Activated gamma-delta T cell treated with anti-CD3 and anti-CD28 coated beads, Interleukin-2, amount 50 U/mL, for 16 hours (primary cell): ENCODE data around the gene DLGAP3.

Experiments used
- DNase-seq: peaks from one replicate; pipeline ENCODE4 v3.0.0-alpha.2; 2020; ENCODE audit warnings: low read depth

DLGAP3 gene

DNA sequence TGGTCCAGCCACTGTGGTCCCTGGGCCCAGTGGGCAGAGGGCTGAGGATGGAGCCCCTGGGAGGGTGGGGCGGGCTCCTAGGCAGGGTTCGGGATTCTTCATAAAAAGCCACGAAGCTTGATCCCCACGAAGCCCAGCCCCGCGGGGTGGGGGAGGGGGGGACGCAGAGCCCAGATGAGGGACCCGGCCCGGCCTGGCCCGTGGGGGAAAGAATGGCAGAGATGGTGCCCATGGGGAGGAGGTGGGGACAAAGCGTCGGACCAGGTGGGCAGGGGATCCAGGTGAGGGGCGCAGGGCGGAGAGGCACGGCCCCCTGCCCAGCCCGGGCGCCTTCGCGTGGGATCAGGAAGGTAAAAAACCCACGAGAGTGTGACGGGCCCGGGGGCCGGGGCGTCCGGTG, 63.9 kb downstream of the DLGAP3 start:
- no peak for DNase-seq

DNA sequence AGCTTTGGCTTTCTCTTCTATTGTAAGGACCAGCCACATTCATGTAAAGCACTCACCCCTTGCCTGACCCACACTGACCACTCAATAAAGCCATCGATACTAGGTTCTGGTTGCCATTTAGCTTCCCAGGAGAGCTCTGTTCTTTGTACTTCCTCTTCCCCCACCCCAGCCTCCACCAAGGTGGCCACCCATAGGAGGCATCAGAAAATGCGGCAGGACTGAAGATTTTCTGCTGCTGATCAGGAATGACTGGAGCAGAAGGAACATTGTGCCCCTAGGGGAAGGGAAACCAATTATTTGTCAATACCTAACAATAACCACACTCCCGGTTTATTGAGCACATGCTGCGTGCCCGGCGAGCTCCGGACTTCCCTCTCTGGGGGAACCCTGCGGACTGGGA, 64.7 kb downstream of the DLGAP3 start:
- DNase-seq = no peak

DNA sequence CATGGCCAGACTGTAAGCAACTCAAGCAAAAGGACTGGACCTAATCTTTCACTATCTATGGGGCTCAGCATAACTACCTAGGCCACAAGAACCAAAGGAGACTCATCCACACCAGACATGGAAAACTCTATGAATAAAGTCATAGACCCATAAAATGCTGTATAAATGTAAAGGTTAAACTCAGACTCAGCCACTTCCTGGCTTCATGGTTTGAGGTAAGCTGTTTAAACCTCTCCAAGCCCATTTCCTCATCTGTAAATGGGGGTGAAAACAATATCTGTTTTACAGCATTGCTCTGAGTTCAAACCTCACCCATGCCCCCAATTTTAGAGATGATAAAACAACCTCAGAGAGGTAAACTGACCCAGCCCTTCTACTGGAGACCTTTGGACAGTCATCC, 65.9 kb downstream of the DLGAP3 start:
- DNase-seq = no peak

DNA sequence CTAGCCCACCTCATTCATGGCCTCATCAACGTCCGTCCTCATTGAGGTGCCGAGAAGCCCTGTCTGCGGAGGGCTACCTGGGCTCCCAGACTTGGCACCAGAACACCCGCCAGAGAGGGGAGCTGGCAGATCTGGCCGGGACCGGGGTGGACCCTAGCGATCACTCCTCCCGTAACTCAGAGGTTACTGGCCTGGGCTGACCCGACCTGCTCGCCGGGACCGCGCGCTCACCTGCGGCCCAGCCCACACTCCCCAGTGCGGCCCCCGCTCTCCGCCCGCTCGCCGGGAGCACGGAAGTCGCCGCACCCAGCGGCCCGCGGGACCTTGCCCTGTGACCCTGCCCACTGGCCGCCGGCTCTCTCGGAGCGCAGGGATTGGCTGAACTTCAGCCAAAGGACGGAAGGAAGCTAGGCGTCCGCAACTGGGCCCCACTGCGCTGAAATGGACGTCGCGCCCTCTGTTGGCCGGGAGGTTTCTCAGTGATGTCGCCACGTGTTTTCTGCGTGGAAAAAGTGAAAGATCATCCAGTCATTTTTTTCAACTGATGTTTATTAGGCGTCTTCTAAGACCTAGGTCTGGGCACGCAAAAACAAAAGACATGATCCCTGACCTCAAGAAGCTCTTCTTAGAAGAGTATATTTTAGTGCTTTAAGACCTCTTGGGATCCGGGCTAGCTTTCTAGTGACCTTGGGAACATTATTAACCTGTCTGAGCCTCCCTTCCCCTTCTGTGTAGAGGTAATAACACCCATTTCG, 69.8 kb downstream of the DLGAP3 start, which contains the start of gene SMIM12:
SMIM12 (minus strand) TSS at position 304 of the 755 bp plus-strand sequence. CDS start 3,772 bp downstream, outside the sequence.
- peak; percentile 90 for DNase-seq

DNA sequence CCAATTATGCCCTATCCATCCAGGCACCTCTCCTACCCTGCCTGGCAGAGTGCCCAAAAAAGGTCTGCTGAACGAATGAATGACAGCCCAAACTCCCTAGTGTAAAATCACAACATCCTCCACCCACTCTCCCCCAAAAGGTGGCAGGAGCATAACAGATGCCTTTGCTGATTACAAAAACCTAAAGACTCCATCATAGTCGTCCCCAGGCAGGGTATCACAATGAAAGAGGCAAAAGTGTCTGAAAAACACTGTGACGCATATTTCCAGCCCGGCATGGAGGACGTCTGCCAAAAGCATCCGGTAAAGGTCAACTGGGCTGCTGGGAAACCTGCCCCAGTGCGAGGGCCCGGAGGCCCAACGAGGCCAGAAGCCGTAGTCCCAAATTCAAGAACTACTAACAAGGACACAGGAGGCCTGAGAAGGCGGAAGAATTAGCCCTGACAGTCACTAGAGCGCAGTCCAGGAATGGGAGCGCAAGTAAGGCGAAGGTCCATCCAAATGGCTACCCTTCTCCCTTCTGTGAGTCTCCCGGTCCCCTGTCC, 70.5 kb downstream of the DLGAP3 start:
- DNase-seq = no peak

DNA sequence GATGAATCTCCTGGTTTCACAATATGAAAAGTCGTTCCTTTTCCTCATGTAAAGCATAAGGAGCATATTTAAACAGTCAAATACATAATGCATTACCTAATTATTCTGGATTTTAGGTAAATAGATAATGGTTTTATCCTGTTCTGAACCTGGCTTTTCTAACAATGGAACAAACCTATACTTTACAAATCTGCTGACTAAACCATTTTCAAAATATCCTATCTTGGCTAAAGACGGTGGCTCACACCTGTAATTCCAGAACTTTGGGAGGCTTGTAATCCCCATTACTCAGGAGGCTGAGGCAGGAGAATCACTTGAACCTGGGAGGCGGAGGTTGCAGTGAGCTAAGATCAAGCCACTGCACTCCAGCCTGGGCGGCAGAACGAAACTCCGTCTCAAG, 72.8 kb downstream of the DLGAP3 start:
- DNase-seq = no peak

DNA sequence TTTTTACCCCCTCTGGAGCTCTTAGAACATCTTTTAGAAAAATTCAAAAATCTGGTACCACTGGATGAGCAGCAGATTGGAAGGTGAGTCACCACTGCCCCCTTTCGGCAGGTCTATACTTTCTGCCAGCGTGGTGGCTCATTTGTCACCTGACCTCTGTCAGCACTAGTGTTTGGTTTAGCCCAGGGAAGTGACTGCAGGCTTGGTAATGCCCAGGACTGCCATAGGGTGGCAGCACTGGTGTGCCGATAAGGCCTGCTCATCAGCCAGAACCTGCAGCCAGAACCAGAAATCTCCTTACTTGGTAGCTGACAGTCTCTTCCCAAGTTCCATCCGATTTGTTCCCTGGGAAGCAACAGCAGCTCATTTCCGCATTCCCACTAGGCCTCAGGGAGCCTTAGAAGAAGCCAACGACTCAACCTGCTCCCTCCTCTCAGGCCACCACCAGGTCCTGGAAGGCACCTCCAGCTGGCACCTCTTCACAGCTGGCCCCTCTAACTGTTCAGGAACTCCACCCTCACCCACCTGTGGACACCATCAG, 76.7 kb downstream of the DLGAP3 start:
- DNase-seq = peak; percentile 76

DNA sequence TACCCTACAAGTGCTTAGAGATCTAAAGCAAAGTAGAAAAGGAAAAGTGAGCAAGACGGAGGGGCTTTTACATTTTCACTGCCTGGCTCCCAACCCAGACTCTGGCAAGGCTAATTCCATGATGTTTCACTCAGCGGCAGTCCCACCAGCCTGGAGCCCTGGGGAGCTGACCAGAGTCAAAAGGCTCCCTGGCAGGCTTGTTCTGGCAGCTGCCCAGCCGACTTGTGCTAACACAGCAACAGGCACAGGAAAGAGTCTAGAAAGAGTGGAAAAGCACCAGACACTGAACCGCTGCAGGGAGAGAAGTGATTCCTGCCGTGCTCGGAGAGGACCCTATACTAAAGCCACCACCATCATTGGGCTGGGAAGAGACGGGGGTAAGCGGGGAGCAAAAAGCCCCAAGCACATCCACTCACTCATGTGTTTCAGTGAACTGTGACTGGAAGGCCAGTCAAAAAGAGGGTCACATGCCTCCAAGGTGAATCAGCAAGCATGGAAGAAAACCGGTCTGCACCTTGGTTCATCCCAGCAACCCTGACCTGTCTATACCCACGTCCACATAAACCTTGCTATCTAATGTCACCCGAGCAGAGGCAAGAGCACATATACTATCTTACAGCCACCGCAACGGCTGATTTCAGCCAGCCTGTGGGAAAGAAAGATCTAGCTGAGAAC, 77.9 kb downstream of the DLGAP3 start:
- DNase-seq = no peak

DNA sequence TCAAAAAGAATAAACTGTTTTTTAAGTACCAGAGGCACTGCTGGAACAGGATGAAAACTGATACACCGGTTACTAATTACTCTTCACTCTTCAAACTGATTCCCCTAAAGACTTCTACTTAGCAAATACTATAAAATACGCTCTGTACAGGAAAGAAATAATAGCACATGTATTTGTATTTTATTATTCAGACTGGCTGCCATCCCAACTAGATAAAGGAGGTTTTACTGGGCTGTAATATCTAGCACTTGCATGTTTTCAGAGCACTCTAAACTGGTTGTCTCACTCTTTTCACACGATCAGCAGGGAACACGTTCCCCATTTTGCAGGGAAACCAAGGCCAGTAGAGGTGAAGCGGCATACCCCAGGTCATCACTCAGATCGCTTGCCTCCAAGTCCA, 79.1 kb downstream of the DLGAP3 start:
- DNase-seq = no peak

DNA sequence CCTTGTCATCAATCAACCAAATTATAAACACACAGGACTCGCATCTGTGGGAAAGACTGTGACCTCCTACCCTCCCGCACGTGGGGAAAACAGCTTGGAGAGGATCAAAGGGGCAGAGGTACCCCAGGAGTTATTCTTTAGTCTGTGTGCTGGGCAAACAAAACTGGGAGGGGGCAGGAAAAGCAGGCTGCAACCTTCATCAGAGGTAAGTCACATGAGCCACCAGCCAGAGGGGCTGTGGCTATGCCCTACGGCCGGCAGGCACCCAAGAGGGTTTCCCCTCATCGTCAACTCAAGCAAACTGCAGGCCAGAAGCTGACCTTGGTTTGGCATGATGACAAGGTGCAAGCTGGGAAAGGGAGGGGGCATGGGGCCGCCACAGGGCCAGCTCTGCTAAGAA, 82.4 kb downstream of the DLGAP3 start:
- no peak for DNase-seq

DNA sequence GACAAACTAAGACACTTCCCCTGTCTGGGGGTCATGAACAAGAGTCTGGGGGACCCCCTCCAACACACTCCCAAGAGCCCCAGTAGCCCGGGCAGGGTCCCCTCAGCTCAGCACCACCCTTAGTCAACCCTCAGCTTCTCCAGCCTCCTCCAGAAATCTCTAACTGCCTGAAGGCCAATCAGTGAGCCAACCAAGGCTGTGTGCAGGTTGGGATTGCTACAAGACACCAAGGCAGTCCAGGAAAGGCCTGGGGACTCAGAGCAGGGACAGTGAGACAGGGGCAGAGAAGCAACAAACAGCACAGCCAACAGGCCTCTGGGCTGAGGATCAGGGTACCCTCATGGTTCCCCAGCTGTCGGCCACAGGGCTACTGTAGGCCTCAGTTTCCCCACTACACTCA, 83.2 kb downstream of the DLGAP3 start:
- no peak for DNase-seq

DNA sequence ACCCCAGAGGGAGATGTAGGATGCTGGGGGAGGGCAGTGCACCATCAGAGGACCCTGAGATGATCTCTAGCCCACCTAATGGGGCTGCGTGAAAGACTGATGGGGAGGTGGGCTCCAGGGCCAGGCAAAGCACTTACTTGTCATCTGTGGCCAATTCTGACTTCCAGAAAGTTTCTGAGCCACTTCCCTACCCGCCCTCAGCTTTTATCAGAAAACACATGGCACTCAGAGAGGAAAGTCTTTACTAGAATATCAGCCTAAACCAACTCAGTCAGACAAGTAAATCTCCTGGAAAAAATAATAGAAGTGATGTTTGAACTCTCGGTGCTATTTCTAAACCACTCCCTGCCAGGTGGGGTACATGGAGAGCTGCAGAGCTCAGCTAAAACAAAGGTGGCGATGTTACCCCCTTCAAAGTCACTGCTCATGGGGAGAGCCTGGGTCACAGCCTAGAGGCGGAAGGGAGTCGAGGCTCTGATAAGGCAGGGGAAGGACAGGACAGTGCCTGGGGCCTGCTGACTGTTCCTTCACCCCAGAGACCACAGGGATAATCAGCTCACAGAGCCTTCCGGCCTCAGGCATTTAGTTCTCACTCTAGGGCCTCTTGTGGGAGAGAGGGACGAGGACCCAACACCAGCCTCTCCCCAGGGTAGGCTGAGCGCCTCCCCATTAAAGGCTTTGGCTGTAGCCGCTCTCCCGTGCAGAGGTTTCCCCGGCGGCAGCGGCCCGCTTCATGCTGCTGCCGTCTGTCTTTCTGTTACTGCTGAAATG, 84.1 kb downstream of the DLGAP3 start:
- DNase-seq = no peak

DNA sequence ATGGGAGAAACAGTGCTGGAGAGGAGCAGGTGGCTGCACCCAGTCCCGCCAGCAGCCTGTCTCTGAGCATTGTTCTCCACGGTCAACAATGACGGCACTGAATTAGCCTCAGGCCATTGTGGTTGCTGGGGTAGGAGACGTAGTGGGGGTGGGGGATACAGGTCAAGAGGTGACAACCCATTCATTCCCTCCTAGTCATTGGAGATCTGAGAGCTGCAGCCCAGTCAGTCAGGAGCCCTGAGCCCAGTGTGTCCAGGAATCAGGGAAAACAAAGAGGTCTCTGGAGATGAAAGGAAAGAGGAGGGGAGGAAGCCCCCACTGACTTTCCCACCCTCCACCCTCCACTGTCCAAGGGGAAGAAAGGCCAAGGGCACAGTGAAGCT, 85.2 kb downstream of the DLGAP3 start:
- DNase-seq = no peak

DNA sequence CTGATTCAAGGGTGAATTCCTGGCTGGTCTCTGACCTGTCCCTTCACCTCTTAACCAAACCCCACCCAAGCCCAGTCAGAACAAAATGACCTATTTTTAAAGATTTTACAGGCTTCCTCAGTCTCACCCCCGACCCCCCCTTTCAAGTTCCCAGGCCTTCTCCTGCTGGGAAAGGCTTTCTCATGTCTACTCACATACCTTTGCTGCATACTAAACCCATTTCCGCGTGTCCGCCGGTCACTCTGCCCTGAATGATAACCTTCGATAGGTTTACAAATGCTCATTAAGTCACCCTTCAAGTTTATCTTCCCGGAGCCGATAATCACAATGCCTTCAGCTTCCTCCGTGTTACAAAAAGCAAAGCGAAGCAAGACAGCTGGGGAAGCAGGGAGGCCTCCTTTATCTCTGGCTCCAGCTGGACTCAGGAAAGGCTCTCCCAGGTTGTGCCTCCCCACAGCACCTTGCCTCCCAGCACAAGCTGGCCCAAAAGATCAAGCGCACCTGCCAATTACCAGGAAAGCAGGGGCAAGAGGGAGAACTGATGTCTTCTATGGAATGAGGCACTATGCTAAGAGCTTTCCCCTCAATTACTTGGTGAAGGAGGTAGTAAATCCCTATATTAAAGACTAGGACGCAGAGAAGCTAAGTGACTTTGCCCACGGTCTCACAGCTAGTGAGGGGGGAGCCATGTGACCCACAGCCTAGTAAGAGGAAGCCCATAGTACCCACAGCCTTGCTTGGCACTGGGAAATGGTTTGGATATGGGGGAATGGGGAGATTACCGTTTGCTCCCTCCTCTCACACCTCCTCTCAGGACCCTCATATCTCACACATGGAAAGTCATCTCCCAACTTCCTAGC, 85.8 kb downstream of the DLGAP3 start:
- DNase-seq = no peak

DNA sequence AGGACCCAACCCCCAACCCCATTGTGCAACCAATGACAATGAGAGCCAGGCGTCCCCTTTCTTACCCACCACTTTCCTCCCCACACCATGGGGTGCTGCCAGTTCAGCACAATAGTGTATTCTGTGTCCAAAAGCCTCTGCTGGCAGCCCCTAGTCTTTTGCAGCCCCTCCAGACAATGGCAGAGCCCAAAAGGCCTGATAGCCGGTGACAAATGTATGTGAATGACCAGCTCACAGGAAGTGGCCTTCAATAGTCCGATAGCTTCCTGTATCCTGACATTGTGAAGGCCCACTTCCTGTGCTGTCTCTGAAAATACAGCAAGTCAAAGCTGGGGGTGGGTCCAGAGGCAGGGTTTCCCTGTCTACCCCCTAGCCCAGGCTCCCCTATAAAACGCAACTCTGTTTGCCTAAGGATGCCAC, 86.5 kb downstream of the DLGAP3 start:
- DNase-seq = no peak

DNA sequence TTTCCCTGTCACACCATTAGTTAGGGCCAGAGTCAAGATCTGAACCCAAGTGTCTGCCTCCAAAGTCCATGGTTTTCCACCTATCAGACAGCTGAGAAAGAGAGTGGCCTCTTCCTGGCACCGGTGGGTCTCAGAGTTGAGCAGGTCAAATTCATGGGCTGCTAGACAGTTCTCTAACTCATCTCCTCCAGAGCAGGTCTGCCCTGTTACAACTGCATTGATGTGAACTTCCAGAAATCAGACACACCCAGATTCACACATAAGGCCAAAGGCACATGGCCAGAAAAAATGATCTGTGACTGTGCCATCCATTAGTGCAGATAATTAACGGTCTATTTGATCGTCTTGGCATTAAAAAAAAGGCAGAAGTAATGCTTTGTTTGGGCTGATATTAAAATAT, 87.4 kb downstream of the DLGAP3 start:
- DNase-seq = no peak

DNA sequence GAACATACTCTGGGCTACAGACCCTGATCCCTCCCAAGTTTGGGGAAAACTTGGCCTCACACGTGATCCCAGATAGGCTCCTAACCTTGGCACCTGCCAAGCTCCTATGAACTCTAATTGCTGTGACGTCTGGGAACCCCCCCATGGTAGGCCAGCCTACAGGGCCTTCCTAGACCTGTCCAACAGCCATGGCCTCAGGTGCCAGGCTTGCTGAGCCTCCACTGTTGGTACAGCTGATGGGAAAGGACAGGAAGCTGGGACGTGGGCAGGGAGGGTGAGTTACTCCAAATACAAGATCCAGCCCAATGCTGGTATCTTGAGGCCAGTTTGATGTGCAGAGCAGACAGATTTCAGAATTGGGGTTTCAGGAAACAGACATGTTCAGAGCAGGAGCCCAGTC, 89.0 kb downstream of the DLGAP3 start:
- DNase-seq = no peak

DNA sequence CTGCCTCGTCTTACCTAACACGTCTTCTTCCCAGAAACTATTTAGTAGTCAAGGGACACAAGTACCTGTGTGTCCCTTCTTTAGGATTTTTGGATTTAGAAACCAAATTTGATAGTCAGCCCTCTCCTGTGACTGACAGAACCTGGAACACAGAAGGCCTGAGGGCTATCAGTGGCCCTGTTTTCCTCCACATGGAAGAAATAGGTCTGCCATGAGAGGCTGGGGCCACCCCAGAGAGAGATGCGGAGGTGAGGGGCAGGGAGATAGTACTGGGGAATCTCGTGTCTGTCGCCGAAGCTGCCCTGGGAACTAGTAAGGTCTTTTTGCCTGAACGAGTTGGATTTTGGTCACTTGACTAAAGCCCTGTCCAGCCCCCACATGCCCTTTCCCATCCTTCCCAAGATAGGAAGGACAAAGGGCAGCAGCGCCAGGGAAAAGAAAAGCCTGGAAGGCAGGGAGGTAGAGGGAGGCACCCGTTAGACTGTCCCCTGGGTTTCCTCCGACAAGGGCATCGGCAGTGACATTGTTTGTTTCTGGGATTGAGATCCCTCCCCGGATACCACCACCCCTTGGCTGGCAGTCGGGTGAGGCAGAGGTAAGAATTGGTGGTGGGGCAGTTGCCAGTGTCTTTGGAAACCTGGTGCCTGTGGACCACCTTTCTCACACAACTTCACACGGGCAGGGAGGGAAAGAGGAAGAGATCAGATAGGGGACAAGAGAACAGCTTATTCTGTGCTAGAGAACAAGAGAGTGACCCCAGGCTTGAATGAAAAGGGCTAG, 89.7 kb downstream of the DLGAP3 start:
- no peak for DNase-seq

DNA sequence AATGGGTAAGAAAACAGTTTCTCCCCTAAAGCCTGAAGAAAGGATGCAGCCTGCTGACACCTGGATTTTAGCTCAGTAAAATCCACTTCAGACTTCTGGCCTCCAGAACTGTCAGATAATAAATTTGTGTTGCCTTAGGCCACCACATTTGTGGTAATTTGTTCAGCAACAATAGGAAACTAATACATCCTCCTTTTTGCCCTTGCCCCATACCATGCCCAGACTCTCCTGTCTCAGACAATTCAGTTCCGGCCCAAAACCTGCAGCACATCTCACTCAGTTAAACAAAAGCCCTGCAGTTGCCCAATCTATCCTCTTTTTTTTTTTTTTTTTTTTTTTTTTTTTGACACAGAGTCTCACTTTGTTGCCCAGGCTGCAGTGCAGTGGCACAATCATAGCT, 95.7 kb downstream of the DLGAP3 start:
- no peak for DNase-seq

DNA sequence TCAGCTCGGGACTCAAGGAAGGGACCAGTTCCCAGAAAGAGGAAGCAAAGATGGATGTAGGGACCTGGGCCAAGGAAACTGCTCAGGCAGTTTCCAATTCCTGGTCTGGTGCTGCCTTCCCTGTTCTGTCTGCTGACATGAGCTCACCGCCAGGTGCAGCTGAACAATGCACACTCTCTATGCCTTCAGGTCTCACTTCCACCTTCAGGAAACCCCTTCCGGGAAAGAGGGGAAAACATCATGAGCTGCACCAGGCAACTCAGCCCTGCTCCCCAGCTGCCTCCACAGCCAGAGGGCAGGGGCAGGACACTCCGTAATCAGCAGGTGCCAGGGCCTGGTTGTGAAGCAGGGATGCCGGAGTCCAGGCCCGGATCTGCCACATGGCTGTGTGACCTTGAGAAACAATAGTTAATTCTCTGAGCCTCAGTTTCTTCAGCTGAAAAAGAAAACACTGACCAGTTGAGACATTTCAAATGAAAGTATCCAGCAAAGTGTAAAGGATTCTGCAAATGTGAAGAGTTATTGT, 97.7 kb downstream of the DLGAP3 start:
- DNase-seq = no peak
